22Rv1 (cell line): ENCODE data around the gene ARHGAP18.

ENCODE experiments used
- ZFX ChIP-seq: fragments of 450-650 bp; IDR thresholded peaks from 2 replicates; pipeline ENCODE4 v1.6.1; 2017; ENCODE audit warnings: antibody characterized with exemption, borderline replicate concordance
- TF ChIP-seq, protein P1 (sequence below): fragments of 450-650 bp; IDR thresholded peaks from 2 replicates; pipeline ENCODE4 v1.5.1; 2017; ENCODE audit warnings: mild to moderate bottlenecking

DNA sequence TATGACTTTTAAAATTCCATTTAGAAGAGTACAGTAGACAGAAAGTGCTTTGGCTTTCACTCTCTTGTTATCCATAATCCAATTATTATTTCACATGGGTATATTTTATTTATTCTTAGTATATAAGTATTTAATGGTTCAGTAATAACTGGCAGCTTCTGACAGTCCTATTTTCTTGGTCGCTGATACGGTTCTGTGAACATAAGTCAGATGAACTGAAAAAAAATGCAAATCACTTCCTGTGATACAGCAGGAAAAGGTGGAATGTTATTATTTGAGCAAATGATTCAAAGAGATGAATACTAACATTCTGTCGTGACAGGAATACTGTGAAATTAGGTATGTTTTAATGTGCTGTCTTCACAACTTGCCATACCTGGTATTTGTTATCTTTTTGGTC, 132.3 kb downstream of the ARHGAP18 start:
- TF ChIP-seq, protein P1, sequence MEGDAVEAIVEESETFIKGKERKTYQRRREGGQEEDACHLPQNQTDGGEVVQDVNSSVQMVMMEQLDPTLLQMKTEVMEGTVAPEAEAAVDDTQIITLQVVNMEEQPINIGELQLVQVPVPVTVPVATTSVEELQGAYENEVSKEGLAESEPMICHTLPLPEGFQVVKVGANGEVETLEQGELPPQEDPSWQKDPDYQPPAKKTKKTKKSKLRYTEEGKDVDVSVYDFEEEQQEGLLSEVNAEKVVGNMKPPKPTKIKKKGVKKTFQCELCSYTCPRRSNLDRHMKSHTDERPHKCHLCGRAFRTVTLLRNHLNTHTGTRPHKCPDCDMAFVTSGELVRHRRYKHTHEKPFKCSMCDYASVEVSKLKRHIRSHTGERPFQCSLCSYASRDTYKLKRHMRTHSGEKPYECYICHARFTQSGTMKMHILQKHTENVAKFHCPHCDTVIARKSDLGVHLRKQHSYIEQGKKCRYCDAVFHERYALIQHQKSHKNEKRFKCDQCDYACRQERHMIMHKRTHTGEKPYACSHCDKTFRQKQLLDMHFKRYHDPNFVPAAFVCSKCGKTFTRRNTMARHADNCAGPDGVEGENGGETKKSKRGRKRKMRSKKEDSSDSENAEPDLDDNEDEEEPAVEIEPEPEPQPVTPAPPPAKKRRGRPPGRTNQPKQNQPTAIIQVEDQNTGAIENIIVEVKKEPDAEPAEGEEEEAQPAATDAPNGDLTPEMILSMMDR = no peak
- TF ChIP-seq ZFX = no peak
